Liver (tissue), 3 donors: ENCODE results near the gene CNPY4.

Experiments used
- EGR1 ChIP-seq, 2 donors: IDR thresholded peaks; 2 replicates each; pipeline ENCODE4 v1.6.1; 2016 to 2018; ENCODE audit warnings: antibody characterized with exemption in 2 of 2, low read depth in 2 of 2
- RAD21 ChIP-seq, 2 donors: IDR thresholded peaks; 2 replicates each; pipeline ENCODE4 v1.6.1; 2016; ENCODE audit warnings: antibody characterized with exemption in 2 of 2, mild to moderate bottlenecking in 2 of 2
- TAF1 ChIP-seq: conservative IDR thresholded peaks from 2 replicates; pipeline ENCODE4 v1.6.1; 2016; ENCODE audit warnings: antibody characterized with exemption, mild to moderate bottlenecking
- YY1 ChIP-seq: IDR thresholded peaks from 2 replicates; pipeline ENCODE4 v1.6.1; 2016; ENCODE audit warnings: antibody characterized with exemption, mild to moderate bottlenecking
- TF ChIP-seq, protein P1 (sequence below): fragments of 150-350 bp; IDR thresholded peaks from 2 replicates; pipeline ENCODE4 v1.5.1; 2017; ENCODE audit warnings: improper control_type of control experiment, low read depth, low read length; ENCODE audit not compliant: missing input control
- TF ChIP-seq, protein P2 (sequence below): IDR thresholded peaks from 2 replicates; pipeline ENCODE4 v1.6.1; 2016; ENCODE audit warnings: antibody characterized with exemption
- donor health status: healthy.
- donor health status: healthy.

DNA sequence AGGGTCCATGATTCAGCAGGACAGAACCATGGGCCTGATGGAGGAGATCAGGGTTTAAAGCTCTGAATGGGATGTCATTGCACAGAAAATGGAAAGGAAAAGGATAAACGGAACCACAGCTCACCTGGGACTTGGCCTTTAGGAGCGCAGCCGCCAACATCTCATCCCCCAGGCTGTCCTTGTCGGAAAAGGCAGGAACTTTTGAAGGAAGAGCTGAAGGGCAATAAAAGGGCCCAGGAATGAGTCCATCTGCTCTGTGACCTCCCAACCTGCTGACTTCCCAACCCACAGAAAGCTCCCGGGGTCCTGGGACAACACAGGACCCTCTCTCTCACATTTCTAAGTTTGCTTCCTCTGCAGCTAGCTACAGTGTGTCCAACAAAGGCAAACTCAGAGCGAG lies 44.0 kb upstream of the CNPY4 start:
- no peak for TF ChIP-seq RAD21 (IDR thresholded peaks at IDR 0.05)
- TF ChIP-seq, protein P1, sequence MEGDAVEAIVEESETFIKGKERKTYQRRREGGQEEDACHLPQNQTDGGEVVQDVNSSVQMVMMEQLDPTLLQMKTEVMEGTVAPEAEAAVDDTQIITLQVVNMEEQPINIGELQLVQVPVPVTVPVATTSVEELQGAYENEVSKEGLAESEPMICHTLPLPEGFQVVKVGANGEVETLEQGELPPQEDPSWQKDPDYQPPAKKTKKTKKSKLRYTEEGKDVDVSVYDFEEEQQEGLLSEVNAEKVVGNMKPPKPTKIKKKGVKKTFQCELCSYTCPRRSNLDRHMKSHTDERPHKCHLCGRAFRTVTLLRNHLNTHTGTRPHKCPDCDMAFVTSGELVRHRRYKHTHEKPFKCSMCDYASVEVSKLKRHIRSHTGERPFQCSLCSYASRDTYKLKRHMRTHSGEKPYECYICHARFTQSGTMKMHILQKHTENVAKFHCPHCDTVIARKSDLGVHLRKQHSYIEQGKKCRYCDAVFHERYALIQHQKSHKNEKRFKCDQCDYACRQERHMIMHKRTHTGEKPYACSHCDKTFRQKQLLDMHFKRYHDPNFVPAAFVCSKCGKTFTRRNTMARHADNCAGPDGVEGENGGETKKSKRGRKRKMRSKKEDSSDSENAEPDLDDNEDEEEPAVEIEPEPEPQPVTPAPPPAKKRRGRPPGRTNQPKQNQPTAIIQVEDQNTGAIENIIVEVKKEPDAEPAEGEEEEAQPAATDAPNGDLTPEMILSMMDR, result no peak
- TF ChIP-seq, protein P2, sequence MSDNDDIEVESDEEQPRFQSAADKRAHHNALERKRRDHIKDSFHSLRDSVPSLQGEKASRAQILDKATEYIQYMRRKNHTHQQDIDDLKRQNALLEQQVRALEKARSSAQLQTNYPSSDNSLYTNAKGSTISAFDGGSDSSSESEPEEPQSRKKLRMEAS, result no peak
- no peak for TF ChIP-seq YY1
- TF ChIP-seq EGR1 (IDR thresholded peaks at IDR 0.05; ENCODE audit: low read depth in 2 of 2), result no peak
- no peak for TF ChIP-seq TAF1
